HG03095 (cell line): ENCODE measurements around the gene ARHGAP19.
"Not testable (repeated sequence)": the region's sequence is repeated elsewhere in the genome, so short reads cannot be mapped to it uniquely, and the experiment has no call there.

Source experiments
- ATAC-seq: cut with Tn5 transposase; IDR thresholded peaks from one replicate; pipeline ENCODE4 v1.9.1; 2021; ENCODE audit warnings: moderate library complexity; ENCODE audit not compliant: unreplicated experiment

Gene ARHGAP19

DNA sequence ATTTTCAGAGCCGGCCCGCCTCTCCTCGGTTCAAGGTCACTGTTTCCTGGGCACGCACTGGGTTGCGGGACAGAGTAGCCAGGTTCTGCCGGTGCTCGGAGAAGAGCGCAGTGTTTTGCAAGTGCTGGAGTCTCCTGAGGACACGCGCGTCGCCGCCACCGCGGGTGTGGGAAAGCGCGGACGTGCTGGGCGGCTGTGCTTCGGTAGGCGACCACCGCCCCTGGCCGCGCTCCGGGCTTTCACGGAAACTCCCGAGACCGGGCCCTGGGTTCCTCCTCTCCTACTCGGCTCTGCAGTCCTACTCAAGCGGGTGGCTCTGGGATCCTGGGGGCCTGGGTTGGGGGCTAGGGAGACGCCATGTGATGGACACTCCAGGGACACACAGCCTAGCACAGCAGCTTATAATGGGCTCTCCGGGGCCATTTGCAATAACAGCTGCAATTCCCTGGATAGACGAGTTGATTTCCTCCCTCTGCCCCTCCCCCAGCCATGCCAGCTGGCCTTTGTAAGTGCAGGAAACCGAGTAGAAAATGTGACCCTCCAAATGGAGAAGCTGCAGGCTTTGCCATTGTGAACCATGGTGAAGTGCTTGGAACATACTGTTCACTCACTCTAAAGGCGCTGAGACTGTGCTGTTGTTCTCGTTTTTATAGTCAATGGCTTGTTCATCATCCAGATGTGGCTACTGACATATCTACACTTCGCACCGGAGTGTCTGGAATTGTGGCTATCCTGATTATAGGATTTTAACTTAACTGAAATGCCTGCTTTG, 28.8 kb upstream of the ARHGAP19 start:
- no peak for ATAC-seq

DNA sequence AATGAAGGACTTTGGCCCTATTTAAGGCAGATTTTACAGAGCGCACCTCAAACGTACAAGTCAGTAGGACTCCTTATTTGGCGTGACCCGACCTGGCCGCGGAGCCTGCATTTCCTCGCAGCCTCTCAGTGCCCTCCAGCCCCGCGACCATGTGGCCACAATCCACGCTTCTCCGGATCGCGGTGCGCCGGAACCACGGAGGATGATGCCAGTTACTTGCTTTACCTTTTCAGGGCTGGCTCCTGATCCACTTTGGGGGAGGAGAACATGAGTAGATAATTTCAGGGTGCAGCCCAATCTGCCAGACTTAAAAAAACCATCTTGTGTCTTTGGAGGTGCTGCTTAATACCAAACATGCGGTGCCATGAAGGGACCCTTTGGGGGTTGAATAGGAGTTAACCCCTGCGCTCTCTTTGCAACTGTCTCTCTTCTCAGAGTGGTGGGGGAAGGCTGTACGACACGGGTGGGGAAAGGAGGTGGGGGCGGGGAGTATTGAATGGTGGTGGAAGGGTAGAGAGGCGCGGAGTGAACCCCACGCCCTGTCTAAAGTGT, 28.1 kb upstream of the ARHGAP19 start:
- ATAC-seq: no peak

DNA sequence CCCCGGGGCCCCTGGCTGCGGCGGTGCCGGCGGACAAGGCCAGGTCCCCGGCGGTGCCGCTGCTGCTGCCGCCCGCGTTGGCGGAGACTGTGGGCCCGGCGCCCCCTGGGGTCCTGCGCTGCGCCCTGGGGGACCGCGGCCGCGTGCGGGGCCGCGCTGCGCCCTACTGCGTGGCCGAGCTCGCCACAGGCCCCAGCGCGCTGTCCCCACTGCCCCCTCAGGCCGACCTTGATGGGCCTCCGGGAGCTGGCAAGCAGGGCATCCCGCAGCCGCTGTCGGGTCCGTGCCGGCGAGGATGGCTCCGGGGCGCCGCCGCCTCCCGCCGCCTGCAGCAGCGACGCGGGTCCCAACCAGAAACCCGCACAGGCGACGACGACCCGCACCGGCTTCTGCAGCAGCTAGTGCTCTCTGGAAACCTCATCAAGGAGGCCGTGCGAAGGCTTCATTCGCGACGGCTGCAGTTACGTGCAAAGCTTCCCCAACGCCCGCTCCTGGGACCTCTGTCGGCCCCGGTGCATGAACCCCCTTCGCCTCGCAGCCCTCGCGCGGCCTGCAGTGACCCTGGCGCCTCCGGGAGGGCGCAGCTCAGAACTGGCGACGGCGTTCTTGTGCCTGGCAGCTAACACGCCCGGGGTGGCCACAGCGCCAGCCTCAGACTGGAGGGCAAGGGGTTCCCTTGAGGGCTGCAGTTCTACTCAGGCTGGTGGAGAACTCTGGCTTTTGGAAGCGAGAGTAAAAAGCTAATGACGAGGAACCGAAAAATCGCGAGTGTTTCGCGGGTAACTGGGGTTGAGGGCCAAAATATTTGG, 27.4 kb upstream of the ARHGAP19 start:
- ATAC-seq: peak; percentile 37

DNA sequence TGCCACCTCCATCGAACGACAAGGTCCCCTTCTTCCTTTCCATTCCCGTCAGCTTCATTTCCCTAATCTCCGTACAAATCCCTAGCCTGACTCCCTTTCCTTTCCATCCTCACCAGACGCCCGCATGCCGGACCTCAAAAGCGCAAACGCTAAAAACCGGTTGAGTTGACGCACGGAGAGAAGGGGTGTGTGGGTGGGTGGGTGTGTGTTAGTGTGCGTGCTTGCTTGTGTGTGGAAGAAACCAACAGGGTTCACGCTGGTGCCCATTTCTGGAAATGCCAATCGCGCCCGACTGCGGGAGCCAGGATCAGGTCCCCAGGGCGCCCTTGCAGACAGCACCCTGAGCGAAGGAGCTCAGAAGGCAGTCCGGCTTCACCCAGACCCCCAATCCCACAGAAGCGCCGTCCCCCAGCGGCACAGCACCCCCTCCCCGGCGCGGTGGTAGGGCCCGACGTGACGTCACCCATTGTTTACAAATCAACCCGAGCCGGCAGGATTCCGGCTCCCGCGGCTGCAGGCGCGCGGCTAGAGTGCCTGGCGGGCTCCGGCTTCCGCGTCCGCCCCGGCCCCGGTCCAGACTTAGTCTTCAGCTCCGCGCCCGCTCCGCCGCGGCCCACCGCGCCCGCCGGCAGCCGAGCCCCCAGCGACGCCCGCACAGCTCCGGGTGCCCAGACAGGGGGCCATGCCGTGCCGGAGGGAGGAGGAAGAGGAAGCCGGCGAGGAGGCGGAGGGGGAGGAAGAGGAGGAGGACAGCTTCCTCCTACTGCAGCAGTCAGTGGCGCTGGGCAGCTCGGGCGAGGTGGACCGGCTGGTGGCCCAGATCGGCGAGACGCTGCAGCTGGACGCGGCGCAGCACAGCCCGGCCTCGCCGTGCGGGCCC, 26.6 kb upstream of the ARHGAP19 start, which contains the start of gene FRAT1:
TSS of gene FRAT1 (plus strand) at position 500 of the 880 bp plus-strand sequence. CDS start at position 683, 183 bp downstream.
- peak; percentile 76 for ATAC-seq

GRCh38 chr10:97314671-97315070, 22.2 kb upstream of the ARHGAP19 start:
- ATAC-seq: no peak

GRCh38 chr10:97312897-97313296, 20.5 kb upstream of the ARHGAP19 start:
- no peak for ATAC-seq

GRCh38 chr10:97311111-97311626, 18.7 kb upstream of the ARHGAP19 start:
- no peak for ATAC-seq

DNA sequence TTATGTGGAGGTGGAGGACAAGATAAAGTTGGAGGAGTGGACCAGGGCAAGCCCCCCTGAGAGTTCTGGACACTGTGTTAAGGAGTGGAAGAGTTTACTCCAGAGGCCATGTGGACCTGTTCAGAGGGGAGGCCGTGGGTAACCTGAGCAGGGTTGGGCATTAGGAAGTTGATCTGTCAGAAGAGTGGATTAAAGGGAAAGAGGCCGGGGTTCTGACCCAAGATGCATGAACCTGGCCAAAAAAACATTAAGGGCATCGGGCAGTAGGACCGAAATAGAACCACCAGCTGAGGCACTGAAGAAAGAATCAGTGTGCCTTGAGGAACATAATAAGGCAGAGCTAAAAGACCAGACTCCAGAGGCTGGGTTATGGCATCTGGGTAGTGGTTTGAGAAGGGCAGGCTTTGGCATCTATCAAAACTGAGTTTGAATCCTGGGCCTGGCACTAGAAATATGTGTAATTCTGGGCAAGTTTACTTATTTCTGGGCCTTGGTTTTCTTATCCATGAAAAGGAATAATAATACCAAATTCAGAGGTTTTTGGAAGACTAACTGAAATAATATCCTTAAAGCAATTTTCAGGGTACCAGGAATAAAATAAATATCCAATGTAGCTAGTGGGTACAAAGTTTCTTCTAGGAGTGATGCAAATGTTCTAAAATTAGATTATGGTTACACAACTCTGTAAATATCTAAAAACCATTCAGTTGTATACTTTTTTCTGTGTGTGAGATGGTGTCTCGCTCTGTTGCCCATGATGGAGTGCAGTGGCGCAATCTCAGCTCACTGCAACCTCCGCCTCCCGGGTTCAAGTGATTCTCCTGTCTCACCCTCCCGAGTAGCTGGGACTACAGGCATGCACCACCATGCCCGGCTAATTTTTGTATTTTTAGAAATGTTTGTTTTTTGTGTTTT, 15.7 kb upstream of the ARHGAP19 start:
- ATAC-seq: no peak

GRCh38 chr10:97307441-97307840, 15.0 kb upstream of the ARHGAP19 start:
- no peak for ATAC-seq

DNA sequence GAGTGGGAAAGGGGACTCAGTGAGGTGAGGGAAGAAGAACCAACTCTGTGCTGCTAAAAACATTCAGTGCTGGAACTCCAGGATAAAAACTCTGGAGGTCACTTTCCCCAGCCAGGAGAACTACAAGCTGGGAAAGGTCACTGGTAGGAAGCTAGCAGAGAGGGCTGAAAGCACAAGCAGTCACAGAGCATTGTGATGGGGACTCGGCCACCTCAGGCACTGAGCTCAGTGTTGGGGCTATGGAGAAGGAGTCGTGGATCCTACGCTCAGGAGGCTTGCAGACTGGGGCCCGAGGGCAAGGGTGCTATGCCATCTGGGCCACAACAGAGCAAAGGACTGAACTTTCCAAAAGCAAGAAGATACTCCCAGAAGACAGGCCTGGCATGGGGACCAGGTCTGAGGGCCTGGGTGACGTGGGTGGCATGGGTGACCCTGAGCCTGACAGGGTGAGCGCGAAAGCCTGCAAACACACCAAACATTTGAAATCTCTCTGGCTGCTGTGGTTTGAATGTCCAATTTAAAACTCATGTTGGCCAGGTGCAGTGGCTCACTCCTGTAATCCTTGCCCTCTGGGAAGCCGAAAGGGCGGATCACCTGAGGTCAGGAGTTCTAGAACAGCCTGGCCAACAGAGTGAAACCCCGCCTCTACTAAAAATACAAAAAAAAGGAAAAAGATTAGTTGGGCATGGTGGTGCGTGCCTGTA, 9.8 kb upstream of the ARHGAP19 start:
- ATAC-seq: no peak

GRCh38 chr10:97300980-97301379, 8.5 kb upstream of the ARHGAP19 start:
- no peak for ATAC-seq

DNA sequence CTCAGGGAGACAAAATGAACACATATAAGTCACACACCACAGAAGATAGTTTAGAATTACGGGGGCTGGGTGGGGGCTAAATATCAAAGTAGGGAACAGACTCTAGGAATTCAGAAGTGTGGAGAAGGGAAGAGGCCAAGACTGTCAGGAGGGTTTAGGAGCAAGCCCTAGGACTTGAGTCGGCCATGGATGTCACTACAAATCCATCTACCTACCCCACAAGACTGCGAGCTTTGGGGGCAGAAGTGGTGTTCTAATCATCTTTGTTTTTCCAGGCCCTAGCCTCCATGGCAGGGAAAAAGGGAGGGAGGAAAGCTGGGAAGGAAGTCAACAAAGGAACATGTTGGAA, 5.8 kb upstream of the ARHGAP19 start:
- no peak for ATAC-seq

DNA sequence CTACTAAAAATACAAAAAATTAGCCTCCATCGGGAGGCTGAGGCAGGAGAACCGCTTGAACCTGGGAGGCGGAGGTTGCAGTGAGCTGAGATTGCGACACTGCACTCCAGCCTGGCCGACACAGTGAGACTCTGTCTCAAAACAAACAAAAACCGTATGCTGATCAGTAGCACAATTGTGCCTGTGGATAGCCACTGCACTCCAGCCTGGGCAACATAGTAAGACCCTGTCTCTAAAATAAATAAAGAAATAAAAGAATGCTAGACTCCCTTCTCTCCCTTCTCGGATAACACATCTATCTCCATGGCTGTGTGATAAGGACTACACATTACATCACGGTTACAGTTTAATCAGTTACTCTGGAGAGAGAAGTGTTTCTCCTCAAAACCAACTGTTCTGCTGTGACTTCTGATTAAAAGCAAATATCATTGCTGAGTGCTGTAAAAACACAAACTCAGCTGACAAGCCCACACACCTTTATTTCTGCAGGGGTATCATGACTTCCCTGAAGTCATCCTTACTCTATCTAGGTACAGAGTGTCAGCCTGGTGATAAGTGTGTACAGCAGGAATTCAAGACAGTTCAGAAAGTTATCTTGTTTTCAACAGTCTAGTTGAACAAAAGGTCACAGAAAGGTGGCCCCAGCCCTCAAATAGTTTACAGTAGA, 5.3 kb upstream of the ARHGAP19 start:
- ATAC-seq: no peak

GRCh38 chr10:97292862-97293198, 393 bp upstream of the ARHGAP19 start:
- no peak for ATAC-seq

DNA sequence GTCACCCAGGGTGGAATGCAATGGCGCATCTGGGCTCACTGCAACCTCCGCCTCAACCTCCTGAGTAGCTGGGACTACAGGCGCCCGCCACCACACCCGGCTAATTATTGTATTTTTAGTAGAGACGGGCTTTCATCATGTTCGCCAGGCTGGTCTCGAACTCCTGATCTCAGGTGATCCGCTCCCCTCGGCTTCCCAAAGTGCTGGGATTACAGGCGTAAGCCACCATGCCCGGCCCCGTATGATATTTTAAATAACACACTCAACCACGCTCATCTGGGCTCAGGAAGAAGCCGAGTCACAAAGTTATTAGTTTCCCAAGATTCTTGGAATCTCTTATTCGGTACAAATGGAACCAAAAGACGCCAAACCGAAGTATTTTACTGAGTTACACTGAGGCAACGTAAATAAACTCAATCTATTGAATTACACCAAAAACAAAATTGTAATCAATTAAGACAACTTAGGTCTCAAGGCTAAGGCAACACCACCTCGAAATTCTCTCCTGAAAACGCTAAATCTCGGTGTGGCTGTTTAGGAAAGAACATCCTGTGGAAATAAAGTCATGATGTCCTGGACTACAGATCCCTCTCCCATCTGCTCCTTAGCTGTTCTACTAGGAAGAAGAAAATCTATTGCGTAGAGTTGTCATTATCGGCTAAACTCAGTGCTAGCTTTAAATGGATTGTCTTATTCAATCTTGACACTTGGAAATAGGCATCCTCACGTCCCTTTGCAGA, 910 bp downstream of the ARHGAP19 start:
- no peak for ATAC-seq

DNA sequence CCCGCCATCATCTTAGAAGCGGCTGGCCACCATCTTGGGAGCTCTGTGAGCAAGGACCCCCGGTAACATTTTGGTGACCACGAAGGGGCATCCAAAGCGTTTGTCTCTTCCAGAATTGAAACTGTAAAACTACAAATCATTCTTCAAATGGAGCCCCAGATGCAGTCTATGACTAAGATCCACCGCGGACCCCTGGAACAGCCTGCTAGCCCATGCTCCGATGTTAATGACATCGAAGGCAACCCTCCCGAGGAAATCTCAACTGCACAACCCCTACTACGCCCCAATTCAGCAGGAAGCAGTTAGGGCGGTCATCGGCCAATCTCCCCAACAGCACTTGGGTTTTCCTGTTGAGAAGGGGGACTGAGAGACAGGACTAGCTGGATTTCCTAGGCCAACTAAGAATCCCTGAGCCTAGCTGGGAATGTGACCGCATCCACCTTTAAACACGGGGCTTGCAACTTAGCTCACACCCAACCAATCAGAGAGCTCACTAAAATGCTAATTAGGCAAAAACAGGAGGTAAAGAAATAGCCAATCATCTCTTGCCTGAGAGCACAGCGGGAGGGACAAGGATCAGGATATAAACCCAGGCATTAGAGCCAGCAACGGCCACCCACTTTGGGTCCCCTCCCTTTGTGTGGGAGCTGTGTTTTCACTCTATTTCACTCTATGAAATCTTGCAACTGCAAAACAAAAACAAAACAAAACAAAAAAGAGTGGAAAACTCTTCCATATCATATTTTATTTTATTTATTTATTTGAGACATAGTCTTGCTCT, 1.7 kb downstream of the ARHGAP19 start:
- ATAC-seq: not testable (repeated sequence)

DNA sequence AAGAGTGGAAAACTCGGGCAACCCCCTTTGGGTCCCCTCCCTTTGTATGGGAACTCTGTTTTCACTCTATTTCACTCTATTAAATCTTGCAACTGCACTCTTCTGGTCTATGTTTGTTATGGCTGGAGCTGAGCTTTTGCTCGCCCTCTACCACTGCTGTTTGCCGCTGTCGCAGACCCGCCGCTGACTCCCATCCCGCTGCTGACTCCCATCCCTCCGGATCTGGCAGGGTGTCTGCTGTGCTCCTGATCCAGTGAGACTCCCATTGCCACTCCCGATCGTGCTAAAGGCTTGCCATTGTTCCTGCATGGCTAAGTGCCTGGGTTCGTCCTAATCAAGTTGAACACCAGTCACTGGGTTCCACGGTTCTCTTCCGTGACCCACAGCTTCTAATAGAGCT, 2.4 kb downstream of the ARHGAP19 start:
- not testable (repeated sequence) for ATAC-seq
